ENCODE data around the gene PIN1.
"Not testable (repeated sequence)": the region's sequence is repeated elsewhere in the genome, so short reads cannot be mapped to it uniquely, and the experiment has no call there.

PIN1 gene

GRCh38 chr19:9818734-9819595 is 16.2 kb upstream of the PIN1 start, which contains the start of gene FBXL12:
Gene FBXL12, minus strand, starts transcription at chr19:9819079. Its CDS starts 266 bp downstream, at chr19:9818813.
- peak; percentile 96 to 100 (median 100) for DNase-seq

DNA sequence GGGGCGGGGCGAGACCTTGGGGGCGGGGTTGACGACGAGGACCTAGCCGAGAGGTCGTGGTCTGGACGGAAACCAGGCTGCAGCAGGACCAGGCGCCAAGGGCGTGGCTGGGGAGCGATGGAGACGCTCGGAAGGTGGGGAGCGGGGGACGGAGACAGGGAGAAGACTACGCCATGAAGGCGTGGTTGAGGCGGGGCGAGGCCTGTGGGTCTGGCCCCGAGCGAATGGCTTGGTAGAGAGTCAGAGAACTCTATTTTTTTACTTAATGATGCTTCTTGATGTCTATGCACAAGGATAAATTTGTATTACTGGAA is 15.6 kb upstream of the PIN1 start:
- no peak for DNase-seq

DNA sequence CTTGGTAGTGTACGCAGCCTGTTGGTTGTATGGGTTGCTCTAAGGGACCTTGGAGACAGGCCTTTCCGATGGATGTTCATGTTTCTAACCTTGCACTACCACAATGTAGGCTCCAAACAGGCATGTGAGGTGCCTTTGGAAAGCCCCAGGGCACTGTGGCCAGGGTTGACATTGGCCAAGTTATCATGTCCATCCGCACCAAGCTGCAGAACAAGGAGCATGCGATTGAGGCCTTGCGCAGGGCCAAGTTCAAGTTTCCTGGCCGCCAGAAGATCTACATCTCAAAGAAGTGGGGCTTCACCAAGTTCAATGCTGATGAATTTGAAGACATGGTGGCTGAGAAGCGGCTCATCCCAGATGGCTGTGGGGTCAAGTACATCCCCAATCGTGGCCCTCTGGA is 15.1 kb upstream of the PIN1 start:
- DNase-seq, result not testable (repeated sequence)

- DNase-seq, result no peak
These were observed 11.3 kb upstream of the PIN1 start for GRCh38 chr19:9823816-9824215.

DNA sequence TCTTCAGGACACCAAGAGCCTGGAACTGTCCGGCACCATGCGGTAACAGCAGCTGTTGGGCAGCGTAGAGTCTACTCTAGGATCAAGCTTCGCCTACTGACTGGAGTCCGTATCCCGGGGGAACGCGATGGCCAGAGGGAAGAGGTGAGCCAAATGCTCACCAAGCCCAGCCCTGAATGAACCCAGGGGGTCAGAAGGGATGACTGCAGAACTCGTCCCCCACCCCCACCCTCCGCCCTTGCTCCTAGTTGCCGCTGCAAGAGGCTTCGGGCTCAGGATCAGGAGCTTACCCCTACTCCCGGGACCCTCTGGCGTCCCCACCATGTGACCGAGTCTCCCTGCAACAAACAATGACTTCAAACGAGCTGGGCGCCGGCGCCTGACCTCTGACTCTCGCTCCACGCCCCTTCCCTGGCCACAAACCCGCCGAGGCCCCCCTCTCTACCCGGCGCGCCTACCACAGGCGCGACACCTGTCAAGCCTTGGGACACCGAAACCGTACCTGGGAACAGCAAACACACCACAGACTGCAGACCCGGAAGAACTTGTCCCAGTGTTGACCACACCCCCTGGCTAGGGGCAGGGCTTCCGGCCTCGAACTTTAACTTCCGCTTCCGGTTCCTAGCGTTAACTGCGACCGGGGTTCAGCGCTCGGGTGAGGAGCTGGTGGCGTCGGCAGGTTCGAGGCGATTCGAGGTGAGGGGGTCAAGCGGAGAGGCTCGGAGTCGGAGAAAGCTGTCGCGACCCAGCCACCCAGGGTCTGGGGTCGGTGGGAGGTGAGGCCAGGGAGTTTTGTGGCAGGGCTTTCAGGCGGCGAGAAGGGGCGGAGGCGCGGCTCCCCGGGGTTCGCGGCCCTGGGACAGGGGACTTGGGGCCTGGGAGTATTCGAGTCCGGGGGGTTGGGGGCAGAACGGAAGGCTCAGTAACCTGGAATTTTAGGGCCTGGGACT is 7.6 kb upstream of the PIN1 start, which contains the start of gene UBL5:
UBL5 (plus strand) TSS at position 630 of the 950 bp plus-strand sequence. CDS start 420 bp downstream, outside the sequence.
- peak; percentile 29 to 90 (median 82) for DNase-seq

DNA sequence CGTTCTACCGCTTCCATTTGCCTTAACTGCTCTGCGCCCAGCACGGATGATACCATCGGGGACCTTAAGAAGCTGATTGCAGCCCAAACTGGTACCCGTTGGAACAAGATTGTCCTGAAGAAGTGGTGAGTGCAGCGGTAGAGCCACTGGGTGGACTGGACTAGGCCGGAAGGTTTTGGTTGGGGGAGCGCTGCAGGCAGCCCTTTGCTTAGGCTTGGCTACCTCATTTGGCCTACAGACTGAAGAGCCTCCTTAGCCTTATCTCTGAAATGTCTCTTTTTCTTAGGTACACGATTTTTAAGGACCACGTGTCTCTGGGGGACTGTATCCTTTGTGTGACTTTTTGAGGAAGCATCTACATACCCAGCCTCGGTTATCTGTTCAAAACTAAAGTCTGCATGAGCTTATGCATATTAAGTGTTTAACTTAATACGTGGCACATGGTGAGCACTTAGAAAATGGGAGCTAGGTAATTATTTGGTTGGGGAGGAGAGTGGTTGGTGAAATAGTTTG is 6.5 kb upstream of the PIN1 start:
- DNase-seq, result no peak

- DNase-seq, result no peak
These were observed 802 bp upstream of the PIN1 start for GRCh38 chr19:9834307-9834725.

GRCh38 chr19:9835507-9835949 is 410 bp downstream of the PIN1 start:
- peak in 2 of 14 donors; percentile 27 to 49 for DNase-seq

- DNase-seq, result no peak
These were observed 903 bp downstream of the PIN1 start for GRCh38 chr19:9836021-9836420.

DNA sequence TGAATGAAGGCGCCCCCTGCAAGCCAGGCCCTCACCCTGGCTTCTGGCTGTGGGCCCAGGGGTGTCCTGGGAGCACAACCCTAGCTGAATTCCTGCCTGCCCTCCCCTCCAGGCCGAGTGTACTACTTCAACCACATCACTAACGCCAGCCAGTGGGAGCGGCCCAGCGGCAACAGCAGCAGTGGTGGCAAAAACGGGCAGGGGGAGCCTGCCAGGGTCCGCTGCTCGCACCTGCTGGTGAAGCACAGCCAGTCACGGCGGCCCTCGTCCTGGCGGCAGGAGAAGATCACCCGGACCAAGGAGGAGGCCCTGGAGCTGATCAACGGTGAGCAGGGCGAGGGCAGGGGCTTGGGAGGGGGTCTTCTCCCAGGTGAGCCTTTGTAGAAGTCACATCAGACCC is 3.2 kb downstream of the PIN1 start:
- DNase-seq, result no peak

DNA sequence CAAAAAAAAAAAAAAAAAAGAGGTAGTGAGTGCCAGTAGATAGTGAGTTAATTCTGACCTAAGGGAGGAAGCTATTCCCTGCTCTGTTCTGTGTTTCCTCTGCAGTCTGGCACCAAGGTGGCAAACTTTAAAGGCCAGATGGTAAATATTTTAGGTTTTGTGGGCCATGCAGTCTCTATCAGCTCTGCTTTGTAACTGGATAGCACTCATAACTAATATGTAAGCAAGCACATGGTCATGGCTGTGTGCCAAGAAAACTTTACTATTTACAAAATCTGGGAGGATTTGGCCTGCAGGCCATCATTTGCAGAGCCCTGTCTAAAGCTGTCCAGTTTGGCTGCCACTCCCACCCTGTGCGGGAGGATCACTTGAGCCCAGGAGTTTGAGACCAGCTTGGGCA is 4.3 kb downstream of the PIN1 start:
- no peak for DNase-seq

DNA sequence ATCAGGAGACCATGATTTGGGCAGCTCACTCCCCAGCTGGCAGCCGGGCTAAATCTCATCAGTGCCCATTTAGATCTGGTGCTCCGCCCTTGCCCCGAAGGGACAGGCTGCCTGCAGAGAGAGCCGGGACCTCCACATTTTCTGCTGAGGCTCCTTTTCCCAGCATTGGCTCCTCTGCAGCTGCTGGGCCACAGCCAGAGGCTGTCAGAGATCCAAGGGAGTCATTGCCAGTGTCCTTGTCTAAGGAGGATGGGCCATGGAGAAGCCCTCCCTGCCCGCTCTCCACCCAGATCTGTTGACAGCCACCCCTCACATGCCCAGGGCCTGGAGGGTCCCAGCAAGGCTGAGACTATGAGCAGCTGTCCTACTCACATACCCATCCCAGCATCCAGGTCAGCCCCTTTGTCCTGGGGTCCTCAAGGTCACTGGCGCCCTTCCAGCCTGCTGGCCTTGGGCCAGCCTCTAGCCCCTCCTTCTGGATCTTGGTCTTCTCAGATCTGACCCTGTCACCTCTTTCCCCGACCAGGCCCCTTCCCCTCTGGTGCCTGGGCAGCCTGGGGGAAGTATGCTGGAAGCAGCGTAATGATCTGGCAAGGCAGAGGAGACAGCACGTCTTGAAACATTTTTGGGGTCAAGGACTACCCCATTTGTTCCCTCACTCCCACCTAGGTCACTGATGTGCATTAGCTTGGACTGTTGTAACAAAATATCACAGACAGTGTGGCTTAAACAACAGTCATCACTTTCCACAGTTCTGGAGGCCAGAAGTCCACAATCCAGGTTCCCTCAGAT is 7.9 kb downstream of the PIN1 start:
- peak in 5 of 14 donors; percentile 16 to 33 (median 24) for DNase-seq

DNA sequence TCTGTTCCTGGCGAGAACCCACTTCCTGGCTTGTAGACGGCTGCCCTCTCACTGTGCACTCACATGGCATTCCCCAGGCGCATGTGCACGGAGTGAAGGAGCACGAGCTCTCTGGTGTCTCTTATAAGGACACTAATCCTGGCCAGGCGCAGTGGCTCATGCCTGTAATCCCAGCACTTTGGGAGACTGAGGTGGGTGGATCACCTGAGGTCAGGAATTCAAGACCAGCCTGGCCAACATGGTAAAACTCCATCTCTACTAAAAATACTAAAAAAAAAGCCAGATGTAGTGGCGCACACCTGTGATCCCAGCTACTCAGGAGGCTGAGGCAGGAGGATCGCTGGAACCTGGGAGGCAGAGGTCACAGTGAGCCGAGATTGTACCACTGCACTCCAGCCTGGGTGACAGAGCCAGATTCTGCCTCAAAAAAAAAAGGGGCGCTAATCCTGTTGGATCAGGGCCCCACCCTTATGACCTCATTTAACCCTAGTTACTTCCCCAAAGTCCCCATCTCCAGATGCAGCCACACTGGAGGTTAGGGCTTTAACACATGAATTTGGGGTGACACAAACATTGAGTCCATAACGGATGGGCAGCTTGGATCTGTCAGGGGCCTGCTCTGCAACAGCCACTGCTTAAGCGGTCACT is 8.6 kb downstream of the PIN1 start:
- not testable (repeated sequence) for DNase-seq

DNA sequence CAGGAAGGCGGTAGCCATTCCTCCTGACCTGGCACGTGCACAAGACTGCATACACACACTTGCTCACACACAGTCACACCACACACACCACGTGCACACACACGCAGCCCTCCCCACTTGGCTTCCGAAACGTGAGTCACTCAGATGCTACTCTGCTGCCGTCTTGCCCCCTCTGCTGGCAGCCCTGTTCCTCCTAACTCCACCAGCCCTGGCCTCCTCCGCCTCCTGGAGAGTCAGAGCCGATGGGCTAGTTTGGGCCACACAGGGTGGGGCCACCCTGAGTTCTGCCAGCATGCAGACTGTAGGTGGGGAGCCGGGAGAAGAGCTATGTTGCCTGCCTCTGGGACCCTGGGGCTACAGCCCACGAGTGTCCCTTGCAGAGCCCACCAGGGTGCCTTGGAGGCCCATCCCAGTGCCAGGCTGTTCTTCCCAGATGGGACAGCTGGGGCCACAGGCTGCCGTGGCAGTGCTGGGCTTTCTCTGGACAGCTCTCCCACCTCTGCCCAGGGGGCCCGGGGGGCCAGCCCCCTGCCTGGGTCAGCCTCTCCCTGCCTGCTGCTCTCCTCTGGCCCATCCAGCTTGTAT is 12.1 kb downstream of the PIN1 start:
- peak in 5 of 14 donors; percentile 8 to 57 (median 22) for DNase-seq

- DNase-seq, result peak in 1 of 14 donors; percentile 51
These were observed 12.9 kb downstream of the PIN1 start for GRCh38 chr19:9848060-9848459.

- DNase-seq, result peak in 1 of 14 donors; percentile 82
These were observed 13.6 kb downstream of the PIN1 start for GRCh38 chr19:9848762-9849161.

DNA sequence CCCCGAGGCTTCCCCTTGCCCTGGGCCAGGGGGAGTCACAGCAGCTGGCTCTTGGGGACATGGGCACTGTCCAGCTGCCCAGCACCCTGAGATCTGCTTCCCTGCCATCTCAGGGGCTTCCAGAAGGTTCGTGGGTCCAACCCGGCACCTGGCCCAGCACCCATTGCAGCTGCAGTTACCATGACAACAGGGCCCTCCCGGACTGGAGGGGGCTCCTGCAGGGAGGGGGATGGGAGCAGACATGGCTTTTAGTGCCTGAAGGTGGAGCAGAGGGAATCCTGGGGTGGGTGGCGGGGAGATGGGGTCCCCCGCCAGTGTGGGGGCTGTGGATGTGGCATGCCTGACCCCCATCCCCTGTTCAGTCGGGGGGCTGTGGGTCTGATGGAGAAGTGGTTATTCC is 14.7 kb downstream of the PIN1 start:
- no peak for DNase-seq

DNA sequence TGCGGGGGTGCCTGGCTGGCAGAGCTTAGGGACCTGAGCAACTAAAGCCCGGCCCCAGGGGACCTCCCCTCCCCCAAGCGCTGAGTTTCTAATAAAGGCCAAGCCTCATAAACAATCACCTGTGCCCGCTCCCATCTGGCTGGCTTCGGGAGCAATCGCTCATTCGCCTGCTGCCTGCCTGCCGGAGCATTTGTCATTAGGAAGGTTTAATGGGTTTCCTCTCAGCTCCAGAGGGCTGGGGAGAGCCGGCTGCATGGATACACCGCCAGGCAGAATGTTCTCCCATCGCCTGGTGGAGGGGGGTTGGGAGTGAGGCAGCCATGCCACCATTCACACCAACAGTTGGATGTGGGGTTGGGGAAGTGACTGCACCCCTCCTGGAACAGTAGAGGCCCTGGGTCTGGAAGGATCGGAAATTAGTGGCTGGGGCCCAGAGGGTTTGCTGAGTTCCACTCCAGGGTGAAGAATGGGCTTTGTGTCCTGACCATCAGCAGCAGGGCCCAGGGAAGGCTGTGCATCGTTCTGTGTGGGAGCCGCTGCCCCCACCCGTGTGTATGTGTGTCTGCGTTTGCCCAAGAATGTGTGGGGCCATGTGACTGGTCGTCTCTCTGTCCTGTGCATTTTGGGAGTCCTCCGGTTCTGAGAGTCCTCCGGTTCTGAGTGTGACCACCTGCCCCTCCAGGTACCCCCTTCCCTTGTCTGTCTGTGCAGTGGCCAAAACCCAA is 15.3 kb downstream of the PIN1 start:
- peak in 3 of 14 donors; percentile 7 to 68 (median 8) for DNase-seq

DNA sequence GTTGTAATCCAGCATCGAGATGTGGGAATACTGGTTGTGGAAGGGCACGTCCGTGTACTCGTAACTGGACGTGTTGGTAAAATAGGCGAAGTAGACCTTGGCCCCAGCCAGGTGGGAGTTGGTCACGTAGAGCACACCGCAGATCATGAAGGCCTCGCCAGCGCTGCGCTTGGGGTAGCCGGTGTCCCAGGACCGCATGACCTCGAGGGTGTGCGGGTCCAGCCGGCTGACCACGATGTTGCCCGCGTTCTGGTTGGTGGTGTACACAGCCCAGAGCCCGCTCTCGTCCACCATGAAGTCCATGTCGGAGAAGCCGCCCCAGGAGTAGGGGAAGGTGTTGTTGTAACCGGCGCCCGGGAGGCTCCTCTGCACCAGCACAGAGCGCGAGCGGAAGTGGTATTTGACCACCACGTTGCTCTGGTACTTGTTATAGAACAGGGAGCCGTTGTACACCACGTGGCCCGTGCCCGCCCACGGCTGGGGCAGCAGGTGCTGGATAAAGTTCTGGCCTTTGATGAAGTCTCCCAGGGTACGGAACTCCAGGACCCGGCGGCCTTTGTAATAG is 19.2 kb downstream of the PIN1 start:
- DNase-seq, result no peak

DNA sequence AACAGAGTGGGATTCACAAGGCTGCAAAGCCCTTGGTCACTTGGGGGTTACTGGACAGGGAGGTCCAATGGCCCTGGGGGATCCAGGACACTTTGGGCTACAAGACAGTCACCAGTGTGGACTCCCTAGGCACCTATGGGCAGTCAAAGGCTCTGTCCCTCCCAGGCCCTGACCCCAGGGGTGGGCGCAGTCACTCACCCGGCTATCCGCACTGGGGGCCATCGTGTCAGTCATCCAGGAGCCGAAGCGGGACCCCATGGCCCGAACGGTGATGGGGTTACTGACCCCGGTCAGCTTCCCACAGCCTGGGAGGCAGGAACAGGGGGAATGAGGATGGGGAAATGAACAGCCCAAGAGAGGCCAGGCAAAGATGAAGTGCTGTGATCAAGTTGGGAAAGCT is 21.5 kb downstream of the PIN1 start:
- no peak for DNase-seq

Data from C1 segment of cervical spinal cord (tissue), 14 donors.